ENCODE results near the gene PDE6G.

PDE6G gene

GRCh38 chr17:81686614-81687013 lies 30.3 kb upstream of the PDE6G start:
- DNase-seq = no peak

GRCh38 chr17:81685108-81685507 lies 28.8 kb upstream of the PDE6G start:
- no peak for DNase-seq

GRCh38 chr17:81684442-81684911 lies 28.1 kb upstream of the PDE6G start:
- no peak for DNase-seq

GRCh38 chr17:81683584-81684441 lies 27.5 kb upstream of the PDE6G start, which contains the start of the genes ARL16 and HGS:
Gene ARL16, minus strand, starts transcription at chr17:81683797. Its CDS starts 44 bp downstream, at chr17:81683753.
Gene HGS, plus strand, starts transcription at chr17:81684011. Its CDS starts 56 bp downstream, at chr17:81684067.
- DNase-seq = peak; percentile 98 to 100

GRCh38 chr17:81683208-81683583 lies 26.9 kb upstream of the PDE6G start:
- peak in 1 of 2 experiments; percentile 56 for DNase-seq

- DNase-seq = peak in 1 of 2 experiments; percentile 37
Observed at GRCh38 chr17:81682565-81683207, 26.3 kb upstream of the PDE6G start.

GRCh38 chr17:81681672-81682071 lies 25.3 kb upstream of the PDE6G start:
- peak in 1 of 2 experiments; percentile 62 for DNase-seq

- DNase-seq = no peak
Observed at GRCh38 chr17:81680150-81680549, 23.8 kb upstream of the PDE6G start.

GRCh38 chr17:81676906-81677305 lies 20.6 kb upstream of the PDE6G start:
- DNase-seq = no peak

- DNase-seq = peak in 1 of 2 experiments; percentile 24
Observed at GRCh38 chr17:81675515-81676221, 19.3 kb upstream of the PDE6G start.

GRCh38 chr17:81673561-81674258 lies 17.4 kb upstream of the PDE6G start:
- no peak for DNase-seq

GRCh38 chr17:81672954-81673353 lies 16.6 kb upstream of the PDE6G start:
- no peak for DNase-seq

- no peak for DNase-seq
Observed at GRCh38 chr17:81672504-81672903, 16.2 kb upstream of the PDE6G start.

- peak in 1 of 2 experiments; percentile 33 for DNase-seq
Observed at GRCh38 chr17:81667754-81668153, 11.4 kb upstream of the PDE6G start.

- peak; percentile 92 to 98 for DNase-seq
Observed at GRCh38 chr17:81666342-81667191, 10.2 kb upstream of the PDE6G start, which contains the start of the genes CCDC137 and OXLD1. Gene CCDC137, plus strand, starts transcription at chr17:81666737. Its CDS starts 30 bp downstream, at chr17:81666767. Gene OXLD1, minus strand, starts transcription at chr17:81666605. Its CDS starts 28 bp downstream, at chr17:81666577.

GRCh38 chr17:81666092-81666341 lies 9.7 kb upstream of the PDE6G start:
- DNase-seq = no peak

- DNase-seq = peak in 1 of 2 experiments; percentile 34
Observed at GRCh38 chr17:81665205-81666091, 9.1 kb upstream of the PDE6G start.

GRCh38 chr17:81664051-81664470 lies 7.7 kb upstream of the PDE6G start:
- no peak for DNase-seq

- DNase-seq = no peak
Observed at GRCh38 chr17:81662002-81662401, 5.7 kb upstream of the PDE6G start.

- no peak for DNase-seq
Observed at GRCh38 chr17:81660441-81660840, 4.1 kb upstream of the PDE6G start.

GRCh38 chr17:81659038-81659437 lies 2.7 kb upstream of the PDE6G start:
- no peak for DNase-seq

All from NCI-H446 (cell line).